Endothelial cell of umbilical vein (primary cell): ENCODE data around the gene RAB40C. TPM values are rescaled to one million over a fixed set of nuclear protein-coding genes. Genes with fewer than 3 reads are reported as not detected.

Experiments
- BruUV-seq: library from RNA; stranded (reverse); fragments of 400-500 nt; replicated peaks from 2 replicates; lab custom pipeline; 2021; lab: Mats Ljungman, UMichigan
- CTCF ChIA-PET: fragments of 300-600, 350-600 bp; sonication (Branson Sonifier 250); formaldehyde crosslinking; loops from one replicate; lab custom pipeline; 2021; ENCODE audit warnings: antibody characterized with exemption, inconsistent platforms; lab: Charles Lee
- POLR2A ChIA-PET: fragments of 300-600, 350-600 bp; sonication (Branson Sonifier 250); formaldehyde crosslinking; loops from one replicate; lab custom pipeline; 2021; ENCODE audit warnings: antibody characterized with exemption, inconsistent platforms; lab: Charles Lee
- DNase-seq: peaks from one replicate; pipeline ENCODE4 v3.0.0-alpha.2; 2011; ENCODE audit warnings: low read depth, low spot score
- FAIRE-seq: peaks from 2 replicates; lab custom pipeline; 2011; peaks lifted over from hg19 to GRCh38; lab: Jason Lieb, UNC
- H2AFZ ChIP-seq: 2 replicates; pipeline ENCODE4 v1.6.0; 2012; ENCODE audit warnings: low read depth, low read length, control low read depth, inconsistent platforms
- H3K27ac ChIP-seq: 2 replicates; pipeline ENCODE4 v1.5.1; 2011; ENCODE audit warnings: low read depth, mild to moderate bottlenecking, control low read depth, low read length, moderate library complexity; ENCODE audit not compliant: insufficient read depth
- H3K27me3 ChIP-seq, 2 experiments: 2 replicates each; pipeline versions ENCODE4 v1.6.0 to v1.6.1; 2011; ENCODE audit warnings: low read length in 2 of 2, mixed read lengths in 1 of 2; ENCODE audit not compliant: control insufficient read depth in 2 of 2, insufficient read depth in 2 of 2
- H3K36me3 ChIP-seq, 2 experiments: 2 replicates in 1 of 2; 3 replicates in 1 of 2; pipeline ENCODE4 v1.5.1; 2011; ENCODE audit warnings: low read length in 2 of 2, mild to moderate bottlenecking in 1 of 2, moderate library complexity in 1 of 2; ENCODE audit not compliant: control insufficient read depth in 2 of 2, insufficient read depth in 2 of 2; ENCODE audit errors: extremely low read depth in 1 of 2
- H3K4me1 ChIP-seq: 3 replicates; pipeline ENCODE4 v1.5.1; 2011; ENCODE audit warnings: mild to moderate bottlenecking, low read length; ENCODE audit not compliant: control insufficient read depth, insufficient read depth; ENCODE audit errors: extremely low read depth
- H3K4me2 ChIP-seq: 2 replicates; pipeline ENCODE4 v1.6.1; 2011; ENCODE audit warnings: low read length, control low read depth, mixed read lengths; ENCODE audit not compliant: insufficient read depth
- H3K4me3 ChIP-seq, 3 experiments: fragments of 200-600 bp in 1 of 3; sonication (generic), shearing (Covaris generic) in 1 of 3; replicated peaks in 1 of 3; 2 replicates each; pipeline ENCODE4 v1.5.1; 2011 to 2016; ENCODE audit warnings: control low read depth in 3 of 3, low read length in 3 of 3, mild to moderate bottlenecking in 2 of 3, inconsistent platforms in 1 of 3, low read depth in 1 of 3, moderate library complexity in 1 of 3; ENCODE audit not compliant: insufficient read depth in 1 of 3
- H3K79me2 ChIP-seq: 2 replicates; pipeline ENCODE4 v1.6.0; 2012; ENCODE audit warnings: low read length, inconsistent platforms; ENCODE audit not compliant: control insufficient read depth, insufficient read depth
- H3K9ac ChIP-seq: replicated peaks from 2 replicates; pipeline ENCODE3; 2011; ENCODE audit warnings: low read length, control low read depth; ENCODE audit not compliant: insufficient read depth; ENCODE audit errors: extremely low read depth
- H3K9me1 ChIP-seq: replicated peaks from 3 replicates; pipeline ENCODE4 v1.6.0; 2011; ENCODE audit warnings: mild to moderate bottlenecking, low read length; ENCODE audit not compliant: control insufficient read depth, insufficient read depth; ENCODE audit errors: extremely low read depth
- H3K9me3 ChIP-seq: replicated peaks from 2 replicates; pipeline ENCODE4 v1.5.1; 2012; ENCODE audit warnings: low read length, inconsistent platforms; ENCODE audit not compliant: control insufficient read depth, insufficient read depth
- H4K20me1 ChIP-seq: replicated peaks from 2 replicates; pipeline ENCODE3; 2011; ENCODE audit warnings: mild to moderate bottlenecking, low read length; ENCODE audit not compliant: control insufficient read depth, insufficient read depth; ENCODE audit errors: extremely low read depth
- CTCF ChIP-seq, 2 donors: IDR thresholded peaks; 1 replicate in 1 of 2; 2 replicates in 1 of 2; pipeline ENCODE4 v1.5.1; 2011; ENCODE audit warnings: low read length in 2 of 2, mild to moderate bottlenecking in 2 of 2, moderate library complexity in 2 of 2, control low read depth in 1 of 2, inconsistent platforms in 1 of 2, low read depth in 1 of 2; ENCODE audit not compliant: insufficient read depth in 1 of 2; ENCODE audit errors: extremely low read depth in 1 of 2
- EZH2 ChIP-seq: IDR thresholded peaks from 2 replicates; pipeline ENCODE4 v1.6.1; 2012; ENCODE audit warnings: borderline replicate concordance, low read depth, mild to moderate bottlenecking, moderate library complexity, low read length, inconsistent platforms; ENCODE audit not compliant: severe bottlenecking
- GATA2 ChIP-seq: IDR thresholded peaks from 2 replicates; pipeline ENCODE4 v1.7.0; 2011; ENCODE audit warnings: low read depth, mild to moderate bottlenecking, moderate library complexity, mixed read lengths, low read length; ENCODE audit not compliant: insufficient read length, insufficient read depth
- JUN ChIP-seq: IDR thresholded peaks from 2 replicates; pipeline ENCODE4 v1.6.1; 2011; ENCODE audit warnings: borderline replicate concordance, low read depth; ENCODE audit not compliant: insufficient read length, insufficient read depth
- MYC ChIP-seq: IDR thresholded peaks from one replicate; pipeline ENCODE4 v1.6.1; 2011; ENCODE audit warnings: mild to moderate bottlenecking, low read depth, low read length
- POLR2A ChIP-seq: IDR thresholded peaks from 2 replicates; pipeline ENCODE4 v1.6.1; 2012; ENCODE audit warnings: low read depth, mild to moderate bottlenecking, control low read depth, low read length
- POLR2AphosphoS5 ChIP-seq: IDR thresholded peaks from 2 replicates; pipeline ENCODE4 v1.6.1; 2012; ENCODE audit warnings: low read depth, mild to moderate bottlenecking, control low read depth, low read length, moderate library complexity; ENCODE audit not compliant: insufficient read depth
- dilution Hi-C: fragments of 300-500 bp; cut with MboI; formaldehyde crosslinking; loops from one replicate; pipeline ENCODE4 v1.15.0; 2019; ENCODE audit warnings: low sequenced_read_pairs; ENCODE audit not compliant: extremely low pct_ligation_motif_present
- intact Hi-C: fragments of 100-400 bp; cut with micrococcal nuclease; formaldehyde crosslinking; loops from one replicate; pipeline ENCODE4 v1.10.0; 2022
- polyA plus RNA-seq, 4 experiments: library from polyadenylated mRNA; depleted of rRNA in 3 of 4; stranded (reverse) in 3 of 4; unstranded in 1 of 4; fragments of >200 nt; gene quantifications; 2 replicates each; pipeline versions ENCODE4 v1.2.1 to v1.2.3, GENCODE V29; 2011 to 2012; ENCODE audit warnings: missing spikeins in 1 of 4
- total RNA-seq: library from RNA; stranded (reverse); gene quantifications from 2 replicates; pipeline ENCODE4 v1.2.3, GENCODE V29; 2021
- TF ChIP-seq, protein P1 (sequence below): IDR thresholded peaks from 2 replicates; pipeline ENCODE4 v1.6.1; 2011; ENCODE audit not compliant: insufficient read depth, insufficient read length

The RAB40C gene
- total and polyA plus RNA-seq, 2 donors (not counting 3 experiments of a cell fraction or from before 2014, with no cell fraction given): 12.4 to 18.8 TPM

GRCh38 chr16:645852-646678 lies 56.2 kb downstream of the RAB40C start:
- Histone ChIP-seq H3K9me3 (no peaks in the 10 kb centered on the region), H4K20me1 (no peaks in the 10 kb centered on the region), H3K4me3 (no peak overlapping the region), H3K4me2 (no peak overlapping the region), H3K79me2 (no peaks in the 10 kb centered on the region), H3K9me1 (no peaks in the 10 kb centered on the region), H3K27me3 (no peaks in the 10 kb centered on the region), H3K9ac (no peak overlapping the region), H3K4me1 (peaks cover 16% of the 10 kb centered on the region), H3K36me3 (no peaks in the 10 kb centered on the region), H3K27ac (no peak overlapping the region), H2AFZ (no peak overlapping the region)
- DNase-seq: no peak
- POLR2A ChIA-PET: no interaction called here
- intact Hi-C loops: no loop called here
- no peak for FAIRE-seq
- TF ChIP-seq, protein P1, sequence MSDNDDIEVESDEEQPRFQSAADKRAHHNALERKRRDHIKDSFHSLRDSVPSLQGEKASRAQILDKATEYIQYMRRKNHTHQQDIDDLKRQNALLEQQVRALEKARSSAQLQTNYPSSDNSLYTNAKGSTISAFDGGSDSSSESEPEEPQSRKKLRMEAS: no peak
- TF ChIP-seq GATA2: no peak
- TF ChIP-seq MYC: no peak
- no peak for TF ChIP-seq POLR2AphosphoS5
- no peak for TF ChIP-seq EZH2
- no peak for TF ChIP-seq POLR2A
- no peak for TF ChIP-seq JUN
- TF ChIP-seq CTCF (IDR thresholded peaks at IDR 0.05; ENCODE audit: extremely low read depth in 1 of 2, insufficient read depth in 1 of 2, low read depth in 1 of 2, low read length in 2 of 2): no peak
- CTCF ChIA-PET: interaction anchor here (1.2 kb wide), 1 partner anchor 56 kb away, joined by 3 read pairs; the partner anchor contains the start of gene RAB40C
- dilution Hi-C loops: no loop called here
- no TSS peak for BruUV-seq
